ENCODE measurements around the gene SYMPK. TPM values are rescaled to one million over a fixed set of nuclear protein-coding genes. Genes with fewer than 3 reads are reported as not detected.

Gene SYMPK
- total RNA-seq, 4 donors from 2014 or later = 15.7 to 50.5 (median 28.8) TPM

GRCh38 chr19:45792470-45793177 lies 70.3 kb downstream of the SYMPK start, which contains the start of gene DMWD:
Gene DMWD, minus strand, starts transcription at chr19:45792845. Its CDS starts 89 bp downstream, at chr19:45792756.
- no peak for TF ChIP-seq CTCF (IDR thresholded peaks at IDR 0.05; ENCODE audit: low read depth)

- TF ChIP-seq CTCF (IDR thresholded peaks at IDR 0.05; ENCODE audit: low read depth) = no peak
These were observed 71.0 kb downstream of the SYMPK start for GRCh38 chr19:45791744-45792469.

- TF ChIP-seq CTCF (IDR thresholded peaks at IDR 0.05; ENCODE audit: low read depth) = no peak
These were observed 72.0 kb downstream of the SYMPK start for GRCh38 chr19:45790942-45791341.

- TF ChIP-seq CTCF (IDR thresholded peaks at IDR 0.05; ENCODE audit: low read depth) = no peak
These were observed 73.7 kb downstream of the SYMPK start for GRCh38 chr19:45789035-45789786.

- TF ChIP-seq CTCF (IDR thresholded peaks at IDR 0.05; ENCODE audit: low read depth) = no peak
These were observed 76.4 kb downstream of the SYMPK start for GRCh38 chr19:45786533-45786894.

- TF ChIP-seq CTCF (IDR thresholded peaks at IDR 0.05; ENCODE audit: low read depth) = no peak
These were observed 77.0 kb downstream of the SYMPK start for GRCh38 chr19:45785781-45786532.
